Motor neuron (in vitro differentiated cells): Measurements from ENCODE around the gene SH3PXD2B. TPM values are rescaled to one million over a fixed set of nuclear protein-coding genes. Genes with fewer than 3 reads are reported as not detected.

Experiments used
- ATAC-seq, 8 experiments: fragments of 200-7000 bp; cut with Tn5 transposase; replicated peaks in 6 of 8; 2 replicates each; pipeline ENCODE4 v1.8.0; 2021; ENCODE audit warnings: mild to moderate bottlenecking in 8 of 8, moderate library complexity in 8 of 8
- H3K27ac ChIP-seq, 2 donors: fragments of 250-450 bp; sonication (Bioruptor Pico); 2 replicates each; pipeline ENCODE4 v1.9.0; 2021; ENCODE audit warnings: antibody characterized with exemption in 2 of 2, mild to moderate bottlenecking in 2 of 2, moderate library complexity in 1 of 2
- H3K4me1 ChIP-seq, 2 donors: fragments of 250-450 bp; sonication (Bioruptor Pico); replicated peaks in 1 of 2; 2 replicates each; pipeline ENCODE4 v1.6.1; 2021; ENCODE audit warnings: antibody characterized with exemption in 2 of 2, mild to moderate bottlenecking in 2 of 2, moderate library complexity in 1 of 2
- H3K4me3 ChIP-seq, 5 donors: fragments of 250-450 bp; sonication (Bioruptor Pico); 2 replicates each; pipeline ENCODE4 v1.9.0; 2021; ENCODE audit warnings: antibody characterized with exemption in 5 of 5, mild to moderate bottlenecking in 5 of 5, moderate library complexity in 4 of 5
- WGBS, 10 experiments: fragments of 450-650 bp; shearing (Covaris generic); methylation state at CpG; one replicate each; pipeline ENCODE4 v1.0.0; 2022; 5-methylcytosine and 5-hydroxymethylcytosine counted together
- in situ Hi-C, 9 experiments: fragments of 400-800 bp; cut with MboI; loops; one replicate each; pipeline ENCODE4 v1.15.0; 2021; ENCODE audit warnings: low sequenced_read_pairs in 9 of 9, low pct_unique_long_range_greater_than_20kb in 2 of 9; ENCODE audit not compliant: unreplicated experiment in 9 of 9
- total RNA-seq, 8 experiments: library from RNA; unstranded; fragments of 300-600 nt; gene quantifications; 2 replicates each; pipeline versions ENCODE4 v1.2.3 to v1.2.4, GENCODE V29; 2022

SH3PXD2B gene
- total RNA-seq, 8 experiments from 2014 or later: 18.0 to 35.7 (median 24.3) TPM

DNA sequence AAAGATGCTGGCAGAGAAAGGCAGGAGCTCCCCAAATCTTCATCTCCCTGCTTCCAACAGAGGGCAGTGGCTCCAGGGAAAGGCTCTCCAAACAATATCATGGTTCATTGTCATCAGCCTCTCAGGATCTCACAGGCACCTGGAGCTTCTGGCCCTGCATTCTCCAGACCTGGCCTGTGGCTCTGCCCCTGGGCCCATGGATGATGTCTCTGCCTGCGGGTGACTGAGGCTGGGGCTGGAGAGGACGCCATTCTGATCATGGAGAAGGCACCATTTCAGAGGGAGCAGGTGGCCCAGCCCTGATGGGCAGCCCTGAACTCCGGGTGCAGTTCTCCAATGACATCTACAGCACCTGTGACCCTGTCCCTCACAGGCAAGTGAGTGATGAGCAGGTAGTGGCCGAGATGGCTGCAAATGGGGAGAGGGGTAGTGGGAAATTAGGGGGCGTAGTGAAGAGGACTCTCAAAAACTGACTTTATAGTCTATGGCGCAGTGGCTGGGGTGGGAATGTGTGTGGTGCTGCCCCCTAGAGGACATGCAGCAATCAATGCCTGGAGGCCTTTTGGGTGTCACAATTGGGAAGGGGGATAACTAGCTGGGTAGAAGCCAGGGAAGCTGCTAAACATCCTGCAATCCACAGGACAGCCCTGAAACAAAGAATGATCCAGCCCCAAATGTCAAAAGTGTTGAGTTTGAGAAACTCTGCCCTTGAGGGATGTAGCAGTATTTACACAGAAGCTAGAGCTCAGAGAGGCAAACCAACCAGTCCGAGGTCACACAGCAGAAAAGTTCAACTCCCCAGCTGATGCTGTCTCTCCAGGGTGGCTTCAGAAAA is 3.2 kb downstream of the SH3PXD2B start:
- WGBS, 10 experiments: 7 to 100% (median 90%) methylated on average over 1 to 5 of the region's 7 CpGs; no CpG with 5 or more reads in 1 of the 10 experiments
- in situ Hi-C loops: loop anchor here in 3 of 9 experiments (25.0 kb wide), 3 partner anchors 236 to 511 kb away; partner anchors contain the start of gene RPL26L1 (in 1 of the 3)
- Histone ChIP-seq H3K4me3 (no peak overlapping the region), H3K4me1 (peaks cover 40% of the 10 kb centered on the region in 2 donors), H3K27ac (no peak overlapping the region)
- ATAC-seq: peak in 1 of 8 experiments; percentile 4

DNA sequence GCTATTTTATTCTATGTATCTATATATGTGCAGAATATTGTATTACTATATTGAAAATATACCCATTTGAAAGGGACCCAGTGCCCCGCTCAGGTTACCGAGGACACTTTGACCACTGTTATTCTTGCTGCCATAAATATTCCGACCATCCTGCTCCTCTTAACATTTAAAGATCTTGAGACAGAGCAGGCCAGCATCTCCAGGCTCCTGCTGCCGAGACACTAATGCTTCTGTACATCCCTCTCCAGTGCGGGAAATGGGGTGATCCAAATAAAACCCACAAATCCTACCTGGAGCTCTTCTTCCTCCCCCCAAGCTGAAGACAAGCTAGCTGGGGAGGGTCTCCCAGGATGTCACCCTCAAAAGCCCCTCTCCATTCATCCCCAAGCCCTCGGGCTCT is 3.9 kb downstream of the SH3PXD2B start:
- no peak for ATAC-seq
- 48 to 92% (median 71%) methylated on average over 3 to 5 of the region's 6 CpGs; no CpG with 5 or more reads in 2 of the 10 experiments for WGBS, 10 experiments
- H3K4me3 ChIP-seq: no peak overlapping the region
- H3K4me1 ChIP-seq: peaks cover 37 to 38% of the 10 kb centered on the region in 2 donors
- in situ Hi-C loops: loop anchor here in 3 of 9 experiments (25.0 kb wide), 3 partner anchors 237 to 512 kb away; partner anchors contain the start of gene RPL26L1 (in 1 of the 3)
- no peak overlapping the region for H3K27ac ChIP-seq

DNA sequence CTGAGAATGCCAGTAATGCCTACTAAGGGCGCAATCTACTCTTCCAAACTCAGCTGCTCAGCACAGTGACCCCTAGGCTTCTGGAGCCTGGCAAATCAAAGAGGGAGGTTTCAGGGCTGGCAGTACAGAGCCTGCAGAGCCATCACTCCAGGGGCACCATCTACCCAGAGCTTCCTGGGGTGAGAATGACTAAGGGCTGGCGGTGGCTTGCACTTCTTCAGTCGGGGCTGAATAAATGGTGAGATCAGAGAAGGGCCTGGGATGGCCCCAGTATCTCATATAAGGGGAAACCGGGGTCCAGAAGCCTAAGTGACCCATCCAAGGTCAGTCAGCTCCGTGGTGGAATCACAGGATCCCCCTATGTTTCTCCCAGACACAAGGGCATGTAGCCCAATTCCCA is 5.3 kb downstream of the SH3PXD2B start:
- H3K27ac ChIP-seq: no peak overlapping the region
- no peak overlapping the region for H3K4me3 ChIP-seq
- in situ Hi-C loops: no loop called here
- WGBS, 10 experiments: 44 to 100% (median 92%) methylated on average over 1 to 3 of the region's 5 CpGs; no CpG with 5 or more reads in 3 of the 10 experiments
- peaks cover 28 to 34% of the 10 kb centered on the region in 2 donors for H3K4me1 ChIP-seq
- ATAC-seq: no peak

DNA sequence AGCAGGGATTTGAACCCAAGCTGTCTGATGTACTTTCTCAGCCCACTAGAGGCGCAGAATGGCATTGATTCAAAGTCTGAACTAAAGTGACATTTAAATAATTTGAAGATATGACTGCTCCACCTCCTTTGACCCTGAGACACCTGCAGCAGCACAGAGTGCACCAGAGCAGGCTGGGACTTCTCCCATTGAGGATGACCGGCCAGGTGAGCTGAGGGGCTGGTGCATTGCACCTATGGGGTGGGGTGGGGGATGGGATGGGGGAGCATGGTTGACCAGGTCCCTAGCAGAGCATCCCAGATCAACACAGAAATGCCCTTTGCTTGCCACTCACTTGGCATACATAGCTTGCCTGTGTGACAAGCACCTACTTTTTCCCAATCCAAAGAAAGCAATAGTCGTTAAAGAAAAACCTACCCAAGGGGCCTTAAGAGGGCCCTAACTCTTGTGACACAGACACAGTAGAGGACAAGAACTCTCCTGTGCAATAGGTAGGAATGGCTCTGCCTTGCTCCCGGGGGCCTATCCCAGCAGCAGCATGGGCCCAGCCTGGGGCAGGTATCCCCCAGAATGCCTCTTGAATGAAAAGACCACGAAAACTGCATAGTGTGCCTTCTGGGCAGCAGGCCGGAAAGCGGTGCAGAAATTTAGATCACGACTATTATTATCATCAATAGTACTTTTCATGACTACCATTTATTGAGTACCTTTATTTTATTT is 6.5 kb downstream of the SH3PXD2B start:
- peaks cover 34 to 42% of the 10 kb centered on the region in 2 donors for H3K4me1 ChIP-seq
- in situ Hi-C loops: no loop called here
- 50 to 100% (median 87%) methylated on average over 1 to 6 of the region's 8 CpGs; no CpG with 5 or more reads in 1 of the 10 experiments for WGBS, 10 experiments
- H3K4me3 ChIP-seq: no peak overlapping the region
- no peak overlapping the region for H3K27ac ChIP-seq
- no peak for ATAC-seq

DNA sequence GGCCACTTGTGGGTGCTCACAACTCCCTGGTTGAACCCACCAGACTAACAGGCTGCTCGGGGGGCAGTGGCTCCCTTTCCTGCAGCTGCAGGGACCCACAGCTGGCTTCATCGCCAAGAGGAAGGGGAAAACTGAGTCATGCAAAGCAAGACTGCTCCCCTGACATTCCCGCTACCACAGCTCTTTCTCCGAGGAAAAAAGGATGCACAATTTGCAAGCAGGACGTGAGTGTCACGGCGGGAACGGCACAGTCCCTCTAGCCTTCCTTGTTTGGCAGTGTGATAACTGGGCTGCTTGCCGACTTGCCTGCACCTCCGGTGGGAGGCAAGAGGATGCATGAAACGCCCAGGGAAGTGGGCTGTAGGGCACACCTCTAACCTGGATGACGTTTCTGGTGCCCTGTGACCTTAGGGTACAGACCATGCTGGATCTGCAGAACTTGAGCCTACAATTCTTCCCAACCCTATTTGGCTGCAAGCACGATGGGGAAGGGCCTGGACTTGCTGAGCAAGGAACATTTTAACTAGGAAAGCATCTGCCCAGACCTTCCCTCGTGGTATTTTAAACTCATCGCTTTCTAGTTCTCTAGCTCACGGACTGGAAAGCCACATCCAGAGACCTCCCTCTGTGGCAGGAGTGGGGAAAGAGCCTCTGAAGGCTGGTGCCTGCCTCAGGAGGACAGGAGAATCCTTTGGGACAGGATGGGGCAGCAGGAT is 7.8 kb downstream of the SH3PXD2B start:
- Histone ChIP-seq H3K4me3 (no peak overlapping the region), H3K4me1 (peaks cover 23 to 38% of the 10 kb centered on the region in 2 donors), H3K27ac (no peak overlapping the region)
- in situ Hi-C loops: no loop called here
- 28 to 82% (median 61%) methylated on average over 2 to 8 of the region's 16 CpGs; no CpG with 5 or more reads in 2 of the 10 experiments for WGBS, 10 experiments
- ATAC-seq: no peak

DNA sequence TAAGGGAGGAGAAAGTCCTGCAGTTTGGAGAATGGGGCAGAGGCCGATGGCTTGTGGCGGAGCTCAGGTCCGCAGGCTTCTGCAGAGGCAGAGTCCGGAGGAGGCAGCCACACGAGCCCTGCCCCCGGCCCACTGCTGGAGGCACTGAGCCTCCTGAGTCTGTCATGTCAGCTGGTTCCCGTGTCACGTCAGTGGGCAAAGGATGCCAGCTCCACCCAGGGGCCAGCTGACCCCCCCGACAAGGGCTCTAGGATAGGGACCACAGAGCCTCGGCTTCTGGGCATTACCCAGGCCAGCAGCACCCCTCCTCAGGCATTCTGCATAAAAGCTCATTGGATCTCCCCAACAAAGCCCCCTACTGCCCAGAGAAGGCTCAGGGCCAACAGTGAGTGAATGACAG is 8.5 kb downstream of the SH3PXD2B start:
- in situ Hi-C loops: no loop called here
- peak in 2 of 8 experiments; percentile 12 to 35 for ATAC-seq
- Histone ChIP-seq H3K27ac (no peak overlapping the region), H3K4me3 (no peak overlapping the region), H3K4me1 (peaks cover 19 to 33% of the 10 kb centered on the region in 2 donors)
- 87 to 100% (median 90%) methylated on average over 2 to 3 of the region's 10 CpGs; no CpG with 5 or more reads in 7 of the 10 experiments for WGBS, 10 experiments

DNA sequence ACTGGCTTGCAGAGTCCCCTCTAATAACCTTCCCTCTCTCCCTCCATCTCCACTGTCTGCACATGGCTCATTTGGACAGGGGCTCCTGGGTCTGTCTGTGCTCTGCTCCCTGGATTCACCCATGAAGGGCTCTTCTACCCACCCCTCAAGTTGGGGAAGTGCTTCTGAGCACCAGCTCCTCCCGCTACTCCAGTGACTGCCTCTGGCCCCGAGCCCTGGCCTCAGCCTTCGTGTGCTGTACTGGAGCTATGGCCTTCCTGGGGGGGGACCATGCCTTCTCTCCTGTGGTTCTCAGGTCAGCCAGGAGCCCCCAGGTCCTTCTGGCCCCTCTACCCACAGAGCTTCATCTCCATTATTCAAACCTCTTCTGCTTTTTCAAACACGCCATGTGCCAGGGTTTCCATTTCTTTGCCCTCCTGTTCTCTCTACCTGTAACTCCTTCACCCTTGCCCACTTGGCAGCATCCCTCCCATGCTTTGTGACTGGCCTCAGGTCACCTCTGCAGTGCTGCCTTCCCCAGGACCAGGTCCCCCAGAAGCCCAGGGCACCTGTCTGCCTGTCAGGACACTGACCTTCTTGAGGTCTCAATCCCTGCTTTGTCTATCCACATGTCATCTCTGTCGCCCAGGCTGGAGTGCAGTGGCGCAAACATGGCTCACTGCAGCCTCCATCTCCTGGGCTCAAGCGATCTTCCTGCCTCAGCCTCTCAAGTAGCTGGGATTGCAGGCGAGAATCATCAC is 9.5 kb downstream of the SH3PXD2B start:
- Histone ChIP-seq H3K4me3 (no peak overlapping the region), H3K4me1 (peaks cover 16 to 26% of the 10 kb centered on the region in 2 donors), H3K27ac (no peak overlapping the region)
- 88 to 100% (median 95%) methylated on average over 1 to 6 of the region's 8 CpGs; no CpG with 5 or more reads in 4 of the 10 experiments for WGBS, 10 experiments
- in situ Hi-C loops: no loop called here
- no peak for ATAC-seq

DNA sequence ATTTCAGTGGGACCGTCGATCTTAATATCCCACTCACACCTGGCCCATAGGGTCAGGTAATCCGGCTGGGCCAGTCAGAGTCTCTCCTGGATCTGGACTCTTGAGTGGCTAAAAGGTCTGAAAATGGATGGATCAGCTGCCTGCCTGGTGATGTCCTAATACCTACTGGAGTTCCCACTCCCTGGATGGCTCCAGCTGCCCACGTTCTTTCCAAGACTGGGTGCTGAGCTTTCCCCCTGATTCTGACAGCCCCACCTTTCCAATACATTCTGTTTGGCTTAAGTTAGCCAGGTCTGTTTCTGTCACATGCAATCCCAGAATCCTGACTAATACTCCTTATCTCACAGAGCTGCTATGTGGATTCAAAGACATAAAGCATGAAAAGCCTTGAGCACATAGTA is 10.2 kb downstream of the SH3PXD2B start:
- in situ Hi-C loops: no loop called here
- 60 to 100% (median 93%) methylated on average over 1 to 3 of the region's 4 CpGs; no CpG with 5 or more reads in 4 of the 10 experiments for WGBS, 10 experiments
- H3K4me1 ChIP-seq: peaks cover 11 to 22% of the 10 kb centered on the region in 2 donors
- no peak overlapping the region for H3K27ac ChIP-seq
- H3K4me3 ChIP-seq: no peak overlapping the region
- ATAC-seq: no peak

DNA sequence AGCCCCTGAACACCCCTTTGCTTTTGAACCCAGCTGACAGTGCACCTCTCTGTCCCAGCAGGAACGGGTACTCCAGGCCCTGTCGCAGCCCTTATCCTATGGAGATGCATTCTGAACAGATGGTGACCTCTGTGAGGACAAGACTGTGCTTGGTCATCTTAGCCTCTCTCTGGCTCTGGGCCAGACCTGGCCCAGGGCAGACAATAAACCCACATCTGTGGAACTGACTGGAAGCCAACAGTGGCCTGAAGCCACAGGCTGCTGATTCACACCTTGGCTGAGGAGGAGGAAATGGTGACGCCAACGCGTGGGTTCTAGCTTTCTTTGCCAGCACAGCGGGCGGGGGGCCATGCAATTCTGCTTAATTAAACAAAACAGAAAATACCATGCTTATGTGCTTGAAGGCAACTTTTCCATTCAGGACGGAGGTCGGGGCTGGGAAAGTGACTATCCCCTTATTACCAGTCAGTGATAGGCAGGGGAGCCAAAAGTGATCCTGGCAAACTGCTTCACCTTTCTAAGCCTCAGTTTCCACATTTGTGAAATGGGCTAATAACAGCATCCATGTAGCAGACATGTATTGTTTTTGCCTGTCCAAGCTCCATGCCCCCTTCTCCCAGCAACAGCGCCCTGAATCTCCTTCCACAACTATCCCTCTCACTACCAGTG is 10.8 kb downstream of the SH3PXD2B start:
- in situ Hi-C loops: no loop called here
- H3K4me1 ChIP-seq: peaks cover 12 to 26% of the 10 kb centered on the region in 2 donors
- H3K27ac ChIP-seq: no peak overlapping the region
- WGBS, 10 experiments: 0 to 90% (median 44%) methylated on average over 1 to 7 of the region's 10 CpGs; no CpG with 5 or more reads in 2 of the 10 experiments
- H3K4me3 ChIP-seq: no peak overlapping the region
- ATAC-seq: peak; percentile 31 to 90 (median 66)

DNA sequence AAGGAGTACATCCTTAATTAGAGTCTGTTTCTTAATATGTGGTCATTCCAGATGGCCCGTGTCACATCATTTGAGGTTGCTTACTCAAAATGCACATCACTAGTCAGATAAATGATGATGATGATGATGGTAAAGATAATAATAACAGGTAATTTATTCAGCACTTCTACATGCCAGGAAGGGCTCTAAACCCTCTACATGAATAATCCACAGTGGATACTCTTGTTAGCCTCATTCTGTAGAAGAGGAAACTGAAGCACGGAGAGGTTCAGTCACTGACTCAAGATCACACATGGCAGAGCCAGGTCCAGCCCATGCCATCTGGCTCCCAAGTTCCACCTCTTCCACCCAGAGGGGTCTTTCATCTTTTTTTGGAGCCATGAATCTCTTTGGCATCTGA is 11.7 kb downstream of the SH3PXD2B start:
- peaks cover 22 to 32% of the 10 kb centered on the region in 2 donors for H3K4me1 ChIP-seq
- no peak overlapping the region for H3K27ac ChIP-seq
- ATAC-seq: no peak

DNA sequence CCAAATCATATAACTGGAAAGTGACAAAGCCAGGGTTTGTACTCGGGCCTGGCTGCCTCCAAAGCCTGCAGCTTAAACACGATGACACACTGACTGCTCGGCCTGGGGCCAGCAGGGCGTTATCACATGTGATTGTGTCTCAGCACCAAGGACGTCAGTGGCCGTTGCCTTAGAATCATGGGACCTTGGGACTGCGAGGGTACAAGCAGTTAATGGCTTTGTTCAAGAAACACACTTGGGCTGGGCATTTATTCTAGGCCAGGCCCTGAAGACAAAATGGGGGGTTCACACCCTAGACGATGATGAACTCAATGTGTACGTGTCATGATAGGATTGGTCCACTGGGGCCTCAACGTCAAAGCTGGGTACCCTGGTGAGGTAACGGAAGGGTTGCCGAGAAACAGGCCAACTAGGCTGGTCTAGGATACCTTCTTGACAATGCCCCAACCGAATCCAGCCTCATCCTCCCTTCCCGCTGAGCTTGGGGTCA is 13.0 kb downstream of the SH3PXD2B start:
- Histone ChIP-seq H3K4me1 (peaks cover 23 to 26% of the 10 kb centered on the region in 2 donors), H3K27ac (no peak overlapping the region), H3K4me3 (no peak overlapping the region)
- in situ Hi-C loops: no loop called here
- peak in 1 of 8 experiments; percentile 6 for ATAC-seq
- 47 to 100% (median 87%) methylated on average over 1 to 12 of the region's 14 CpGs; no CpG with 5 or more reads in 2 of the 10 experiments for WGBS, 10 experiments

More for the DNA sequence above, 11.7 kb downstream of the SH3PXD2B start:
- in situ Hi-C loops: no loop called here
- WGBS, 10 experiments: 0 to 100% (median 93%) methylated on average over 1 to 2 of the region's 2 CpGs; no CpG with 5 or more reads in 4 of the 10 experiments
- no peak overlapping the region for H3K4me3 ChIP-seq
